SW480 (cell line): ENCODE measurements around the gene DDX27.
"Not testable (repeated sequence)": the region's sequence is repeated elsewhere in the genome, so short reads cannot be mapped to it uniquely, and the experiment has no call there.

Source experiments
- DNase-seq: peaks from one replicate; pipeline ENCODE4 v3.0.0-alpha.2; 2016; ENCODE audit warnings: low spot score

DDX27 gene

GRCh38 chr20:49203011-49203410, 16.2 kb upstream of the DDX27 start:
- DNase-seq = no peak

DNA sequence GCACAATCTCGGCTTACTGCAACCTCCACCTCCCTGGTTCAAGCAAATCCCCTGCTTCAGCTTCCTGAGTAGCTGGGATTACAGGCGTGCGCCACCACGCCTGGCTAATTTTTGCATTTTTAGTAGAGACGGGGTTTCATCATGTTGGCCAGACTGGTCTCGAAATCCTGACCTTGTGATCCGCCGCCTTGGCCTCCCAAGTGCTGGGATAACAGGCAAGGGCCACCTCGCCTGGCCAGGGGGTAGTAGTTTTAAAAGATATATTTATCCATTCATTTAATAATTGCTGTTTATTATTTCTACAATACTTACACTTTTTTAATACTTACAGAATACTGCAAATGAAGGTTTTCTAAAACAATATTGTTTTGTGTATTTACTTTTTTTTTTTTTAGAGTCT, 15.5 kb upstream of the DDX27 start:
- DNase-seq = no peak

GRCh38 chr20:49207076-49207475, 12.1 kb upstream of the DDX27 start:
- no peak for DNase-seq

GRCh38 chr20:49210101-49210756, 9.0 kb upstream of the DDX27 start:
- no peak for DNase-seq

DNA sequence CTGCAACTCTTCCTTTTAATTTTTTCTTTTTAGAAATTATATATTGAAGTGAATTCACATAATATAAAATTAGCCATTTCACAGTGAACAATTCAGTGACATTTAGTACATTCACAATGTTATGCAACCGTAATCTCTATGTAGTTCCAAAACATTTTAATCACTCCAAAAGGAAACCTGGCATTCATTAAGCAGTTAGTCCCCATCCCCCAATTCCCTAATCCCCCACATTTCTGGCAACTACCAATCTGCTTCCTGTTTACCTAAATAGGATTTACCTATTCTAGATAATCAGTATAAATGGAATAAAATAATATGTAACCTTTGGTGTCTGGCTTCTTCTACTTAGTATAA, 8.5 kb upstream of the DDX27 start:
- DNase-seq = no peak

DNA sequence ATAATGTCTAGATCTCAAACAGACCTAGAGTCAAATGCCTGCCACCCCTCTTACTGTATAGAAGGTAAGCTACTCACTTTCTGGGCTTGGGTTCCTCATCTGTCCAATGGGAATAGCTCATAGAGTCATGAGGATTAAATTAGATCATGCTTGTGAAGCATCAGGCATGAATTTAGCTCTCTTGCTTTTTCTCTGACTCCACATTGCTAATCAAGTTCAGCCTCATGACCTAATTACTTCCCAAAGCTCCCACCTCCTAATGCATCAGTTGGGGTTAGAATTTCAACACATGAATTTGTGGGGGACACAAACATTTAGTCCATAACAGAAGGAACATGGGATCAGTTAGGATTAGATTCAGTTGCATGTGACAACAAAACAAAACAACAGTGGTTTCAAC, 4.6 kb upstream of the DDX27 start:
- DNase-seq = no peak

DNA sequence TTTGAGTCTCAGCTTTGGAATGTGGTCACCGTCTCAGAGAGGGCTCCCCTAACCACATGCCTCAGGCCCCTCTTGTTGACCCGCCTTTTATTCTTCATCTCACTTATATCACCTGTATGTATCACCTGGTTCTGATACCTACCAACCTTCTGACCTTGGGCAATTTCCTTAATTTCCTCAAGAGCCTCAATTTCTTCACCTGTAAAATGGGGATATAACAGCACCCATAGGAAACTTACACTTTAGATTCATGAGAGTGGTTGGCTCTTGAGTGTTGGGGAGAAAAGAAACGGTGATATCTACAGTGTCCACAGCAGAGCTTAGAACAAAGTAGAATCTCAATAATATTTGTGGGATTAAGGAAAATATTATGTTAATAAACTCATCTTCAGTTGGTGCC, 4.0 kb upstream of the DDX27 start:
- no peak for DNase-seq

- DNase-seq = peak; percentile 96
Observed at GRCh38 chr20:49216991-49217578, 2.1 kb upstream of the DDX27 start.

GRCh38 chr20:49218739-49219090, 501 bp upstream of the DDX27 start:
- not testable (repeated sequence) for DNase-seq

DNA sequence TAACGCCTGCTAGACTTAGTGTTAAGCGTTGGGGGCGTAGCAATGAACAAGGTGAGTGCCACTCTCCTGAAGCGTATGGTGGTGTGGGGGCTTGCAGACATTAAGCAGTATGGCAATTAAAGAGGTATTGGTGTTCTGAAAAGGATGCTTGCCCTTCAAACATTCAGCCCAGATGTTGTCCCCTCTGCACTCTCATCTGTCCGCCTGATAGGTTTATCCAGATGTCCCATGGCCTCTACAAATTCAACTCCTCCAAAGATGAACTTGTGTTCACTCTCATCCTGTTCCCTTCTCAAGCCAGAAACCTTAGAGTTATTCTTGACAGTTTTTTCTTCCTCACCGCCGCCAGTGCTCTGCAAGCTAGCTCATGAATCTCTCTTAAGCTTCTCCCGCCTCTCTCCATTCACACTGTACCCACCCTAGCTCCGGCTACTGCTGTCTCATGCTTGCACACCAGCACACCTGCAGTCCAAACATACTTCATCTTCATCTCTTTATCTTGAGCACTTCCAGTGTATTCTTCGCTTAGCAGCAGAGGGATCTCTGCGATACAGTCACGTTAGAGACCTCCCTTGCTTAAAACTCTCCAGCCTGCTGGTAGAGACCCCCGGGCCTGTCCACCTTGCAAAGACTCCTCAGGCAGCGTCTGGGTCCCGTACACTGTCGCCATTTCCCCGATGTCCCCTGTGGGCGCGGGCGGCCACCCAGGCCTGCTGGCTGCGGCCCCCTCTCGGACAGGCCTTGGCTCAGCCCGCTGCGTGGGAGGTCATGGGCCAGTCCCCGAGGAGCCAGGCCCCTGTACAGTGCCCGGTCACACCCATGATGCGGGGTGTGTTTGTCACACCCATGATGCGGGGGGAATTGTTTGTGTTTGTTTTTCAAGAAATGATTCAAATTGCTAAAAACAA, 962 bp downstream of the DDX27 start:
- no peak for DNase-seq

DNA sequence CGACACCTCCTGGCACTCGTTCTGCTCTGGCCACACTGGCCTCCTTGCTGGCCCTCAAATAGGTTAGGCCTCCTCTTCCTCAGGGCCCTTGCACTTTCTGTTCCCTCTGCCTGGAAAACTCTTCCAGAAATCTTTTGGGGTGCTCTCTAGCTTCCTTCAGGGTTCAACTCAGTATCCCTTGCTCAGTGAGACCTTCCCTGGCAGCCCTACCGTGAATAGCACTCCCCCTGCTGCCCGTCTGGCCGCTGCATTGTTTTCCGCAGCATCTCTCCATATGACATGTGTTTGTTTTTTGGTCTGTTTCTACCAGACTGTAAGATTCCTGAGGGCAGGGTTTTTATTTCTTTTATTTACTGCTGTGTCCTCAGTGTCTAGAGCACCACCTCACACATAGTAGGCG, 6.7 kb downstream of the DDX27 start:
- no peak for DNase-seq

GRCh38 chr20:49228676-49229075, 9.5 kb downstream of the DDX27 start:
- DNase-seq = no peak

- DNase-seq = no peak
Observed at GRCh38 chr20:49229381-49229780, 10.2 kb downstream of the DDX27 start.

DNA sequence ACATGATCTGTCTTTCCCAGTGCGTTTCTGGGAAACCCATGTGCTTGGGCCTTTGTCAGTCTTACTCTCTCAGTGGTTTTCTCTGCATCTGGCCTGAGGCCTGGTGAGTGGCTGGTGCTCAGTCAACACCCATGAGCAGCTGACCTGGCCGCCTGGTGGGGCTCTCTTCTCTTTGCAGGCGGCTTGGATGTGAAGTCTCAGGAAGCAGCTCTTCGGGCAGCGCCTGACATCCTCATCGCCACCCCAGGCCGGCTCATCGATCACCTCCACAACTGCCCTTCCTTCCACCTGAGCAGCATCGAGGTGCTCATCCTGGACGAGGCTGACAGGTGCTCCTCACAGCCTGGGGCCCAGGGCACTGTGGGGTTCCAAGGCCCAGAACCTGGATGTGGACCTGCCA, 10.8 kb downstream of the DDX27 start:
- DNase-seq = no peak

DNA sequence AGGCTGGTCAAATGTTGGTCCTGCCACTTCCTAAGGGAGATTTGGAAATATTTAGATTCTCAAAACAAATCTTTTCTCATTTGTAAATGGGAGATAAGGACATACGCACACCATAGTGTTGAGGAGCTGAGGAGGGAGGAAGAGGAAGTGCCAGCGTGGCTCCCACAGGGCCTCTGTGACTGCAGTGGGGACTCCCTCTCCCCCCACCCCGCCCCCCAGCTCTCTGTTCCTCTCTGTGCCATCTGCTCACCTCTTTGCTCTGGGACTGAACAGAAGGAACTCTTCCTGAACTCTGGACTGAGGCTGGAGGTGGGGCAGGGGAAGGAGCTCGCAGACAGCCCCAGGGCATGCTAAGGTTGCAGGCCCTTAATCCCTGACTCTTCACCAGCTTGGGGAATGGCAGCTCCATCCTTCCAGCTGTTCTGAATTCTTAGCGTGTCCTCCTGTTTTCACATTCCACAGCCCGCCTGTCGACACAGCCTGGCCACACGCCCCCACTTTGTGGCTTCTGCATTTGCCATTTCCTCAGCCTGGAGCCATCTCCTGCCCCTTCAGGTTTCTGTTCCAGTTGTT, 11.4 kb downstream of the DDX27 start:
- no peak for DNase-seq

DNA sequence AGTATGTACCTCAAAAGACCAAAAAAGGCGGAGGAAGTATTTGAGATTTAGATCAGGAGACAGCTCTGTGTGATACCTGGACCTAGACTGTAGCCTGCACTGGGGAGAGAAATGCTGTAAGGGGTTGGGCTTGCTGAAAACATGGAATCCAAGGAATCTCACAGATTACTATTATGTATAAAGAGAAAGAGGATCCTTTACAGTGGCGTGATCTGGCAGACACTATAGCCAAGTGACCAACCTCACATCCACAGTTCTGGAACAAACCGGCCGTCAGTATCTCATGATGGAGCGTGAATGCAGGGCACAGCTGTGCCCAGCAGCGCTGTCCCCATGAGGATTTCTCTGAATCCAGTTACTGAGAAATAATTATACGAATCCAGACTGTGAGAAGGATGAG, 12.3 kb downstream of the DDX27 start:
- DNase-seq = no peak

DNA sequence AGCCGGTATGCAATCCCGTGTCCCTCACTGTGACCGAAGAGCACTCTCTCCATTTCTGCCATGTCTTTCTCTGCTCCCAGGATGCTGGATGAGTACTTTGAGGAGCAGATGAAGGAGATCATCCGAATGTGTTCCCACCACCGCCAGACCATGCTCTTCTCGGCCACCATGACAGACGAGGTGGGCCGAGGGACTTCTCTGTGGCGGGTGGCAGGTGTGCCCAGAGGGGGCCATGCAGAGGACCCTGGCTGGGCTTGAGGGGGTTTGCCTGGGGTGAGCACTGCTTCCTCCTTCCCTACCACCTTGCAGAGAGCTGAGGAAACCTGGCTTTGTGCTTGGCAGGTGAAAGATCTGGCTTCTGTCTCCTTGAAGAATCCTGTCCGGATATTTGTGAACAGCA, 14.0 kb downstream of the DDX27 start:
- no peak for DNase-seq

- DNase-seq = no peak
Observed at GRCh38 chr20:49234831-49235230, 15.6 kb downstream of the DDX27 start.

GRCh38 chr20:49236301-49236700, 17.1 kb downstream of the DDX27 start:
- DNase-seq = no peak

DNA sequence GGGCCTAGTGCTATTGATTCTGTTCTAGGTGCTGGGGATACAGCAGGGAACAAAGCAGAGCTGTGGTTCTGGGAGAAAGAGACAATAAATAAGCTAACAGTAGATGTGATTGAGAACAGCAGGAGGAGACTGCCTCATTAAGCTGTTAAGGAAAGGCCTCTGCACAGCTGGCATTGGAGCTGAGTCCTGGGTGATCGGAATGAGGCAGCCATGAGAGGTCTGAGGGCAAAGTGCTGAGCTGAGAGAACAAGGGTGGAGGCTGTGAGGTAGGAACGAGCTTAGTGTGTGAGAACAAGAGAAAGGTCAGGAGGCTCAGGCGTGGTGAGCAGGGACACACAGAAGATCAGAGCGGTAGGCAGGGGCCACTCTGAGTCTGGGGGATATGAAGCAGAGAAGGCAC, 18.3 kb downstream of the DDX27 start:
- no peak for DNase-seq

- DNase-seq = peak; percentile 66
Observed at GRCh38 chr20:49245921-49246740, 26.9 kb downstream of the DDX27 start.

- DNase-seq = no peak
Observed at GRCh38 chr20:49247169-49247723, 28.0 kb downstream of the DDX27 start.
